Measurements from ENCODE around the gene CDH1. TPM values are rescaled to one million over a fixed set of nuclear protein-coding genes. Genes with fewer than 3 reads are reported as not detected.

The CDH1 gene
- total RNA-seq, 2 donors from 2014 or later = 1.1 TPM; not detected in 1

- DNase-seq (ENCODE audit: low spot score) = no peak
- no peak for ATAC-seq (ENCODE audit: insufficient number of reproducible peaks, low FRiP score, low read depth)
- no peaks in the 10 kb centered on the region for H3K9me3 ChIP-seq
- H3K4me1 ChIP-seq (ENCODE audit: control insufficient read depth in 1 of 2, low read depth in 2 of 2) = no peaks in the 10 kb centered on the region
- H3K4me3 ChIP-seq = no peak overlapping the region
- H3K36me3 ChIP-seq = no peaks in the 10 kb centered on the region
- TF ChIP-seq CTCF (IDR thresholded peaks at IDR 0.05) = no peak
- no peaks in the 10 kb centered on the region for H3K27me3 ChIP-seq (replicated peaks; ENCODE audit: insufficient read depth)
- H3K27ac ChIP-seq = no peak overlapping the region
Measured at GRCh38 chr16:68776821-68777485, 39.9 kb downstream of the CDH1 start.

- H3K4me3 ChIP-seq = no peak overlapping the region
- H3K4me1 ChIP-seq (ENCODE audit: control insufficient read depth in 1 of 2, low read depth in 2 of 2) = no peaks in the 10 kb centered on the region
- no peak overlapping the region for H3K27ac ChIP-seq
- no peaks in the 10 kb centered on the region for H3K9me3 ChIP-seq
- DNase-seq (ENCODE audit: low spot score) (no peak), ATAC-seq (ENCODE audit: insufficient number of reproducible peaks, low FRiP score, low read depth) (no peak)
- no peak for TF ChIP-seq CTCF (IDR thresholded peaks at IDR 0.05)
- H3K36me3 ChIP-seq = no peaks in the 10 kb centered on the region
- no peaks in the 10 kb centered on the region for H3K27me3 ChIP-seq (replicated peaks; ENCODE audit: insufficient read depth)
Measured at GRCh38 chr16:68778551-68779231, 41.6 kb downstream of the CDH1 start.

DNA sequence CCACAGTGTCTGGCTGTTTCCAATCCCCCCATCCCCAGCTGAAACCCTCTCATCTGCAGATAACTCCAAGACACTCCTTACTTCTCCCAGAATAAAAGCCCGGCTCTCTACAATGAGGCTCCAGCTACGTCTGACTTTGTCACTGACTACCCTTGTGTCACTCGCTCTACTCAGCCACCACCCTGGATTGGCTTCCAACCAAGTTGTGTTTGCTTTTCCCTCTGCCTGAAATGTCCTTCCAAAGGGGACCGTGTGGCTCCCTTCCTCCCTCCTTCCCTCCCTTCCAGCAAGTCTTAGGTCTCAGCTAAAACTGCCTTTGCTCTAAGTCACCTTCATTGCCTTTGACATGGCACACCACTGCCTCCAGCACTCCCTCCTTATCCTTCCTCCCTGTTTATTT is 42.8 kb downstream of the CDH1 start:
- DNase-seq (ENCODE audit: low spot score) (no peak), ATAC-seq (ENCODE audit: insufficient number of reproducible peaks, low FRiP score, low read depth) (no peak)
- H3K9me3 ChIP-seq = no peaks in the 10 kb centered on the region
- H3K4me1 ChIP-seq (ENCODE audit: control insufficient read depth in 1 of 2, low read depth in 2 of 2) = no peaks in the 10 kb centered on the region
- H3K36me3 ChIP-seq = no peaks in the 10 kb centered on the region
- TF ChIP-seq CTCF (IDR thresholded peaks at IDR 0.05) = no peak
- H3K4me3 ChIP-seq = no peak overlapping the region
- no peak overlapping the region for H3K27ac ChIP-seq
- no peaks in the 10 kb centered on the region for H3K27me3 ChIP-seq (replicated peaks; ENCODE audit: insufficient read depth)

GRCh38 chr16:68781784-68782183 is 44.7 kb downstream of the CDH1 start:
- Histone ChIP-seq H3K27me3 (replicated peaks; ENCODE audit: insufficient read depth) (no peaks in the 10 kb centered on the region), H3K36me3 (no peaks in the 10 kb centered on the region), H3K4me3 (no peak overlapping the region), H3K27ac (no peak overlapping the region), H3K9me3 (no peaks in the 10 kb centered on the region), H3K4me1 (ENCODE audit: control insufficient read depth in 1 of 2, low read depth in 2 of 2) (no peaks in the 10 kb centered on the region)
- DNase-seq (ENCODE audit: low spot score) = no peak
- TF ChIP-seq CTCF (IDR thresholded peaks at IDR 0.05) = no peak
- no peak for ATAC-seq (ENCODE audit: insufficient number of reproducible peaks, low FRiP score, low read depth)

- H3K27ac ChIP-seq = no peak overlapping the region
- ATAC-seq (ENCODE audit: insufficient number of reproducible peaks, low FRiP score, low read depth) (no peak), DNase-seq (ENCODE audit: low spot score) (no peak)
- no peaks in the 10 kb centered on the region for H3K4me1 ChIP-seq (ENCODE audit: control insufficient read depth in 1 of 2, low read depth in 2 of 2)
- TF ChIP-seq CTCF (IDR thresholded peaks at IDR 0.05) = no peak
- no peaks in the 10 kb centered on the region for H3K36me3 ChIP-seq
- no peaks in the 10 kb centered on the region for H3K9me3 ChIP-seq
- no peak overlapping the region for H3K4me3 ChIP-seq
- no peaks in the 10 kb centered on the region for H3K27me3 ChIP-seq (replicated peaks; ENCODE audit: insufficient read depth)
Measured at GRCh38 chr16:68782198-68783174, 45.4 kb downstream of the CDH1 start.

All from thoracic aorta (tissue), 2 donors.